ENCODE results near the gene PRM1.

GRCh38 chr16:11326084-11326736, 45.1 kb upstream of the PRM1 start:
- TF ChIP-seq CTCF (IDR thresholded peaks at IDR 0.05) (no peak), POLR2AphosphoS5 (IDR thresholded peaks at IDR 0.05) (no peak)

Measured in prostate gland (tissue), 2 donors.